ENCODE data around the gene GCKR. TPM values are rescaled to one million over a fixed set of nuclear protein-coding genes. Genes with fewer than 3 reads are reported as not detected.
A peak's percentile ranks its signal among the peaks of the same experiment; 100 is the strongest.

GCKR gene
- total and polyA plus RNA-seq, 4 donors = 0.28 to 0.95 (median 0.52) TPM

- ATAC-seq (ENCODE audit: insufficient read depth, low FRiP score) = peak; percentile 15
- peak; percentile 57 to 66 (median 57) for DNase-seq
- Histone ChIP-seq H3K27ac (ENCODE audit: low read depth in 1 of 2, low read length in 1 of 2) (no peak within 1 kb of the TSS), H3K4me3 (peak within 1 kb of the TSS; percentile 51), H3K9me3 (ENCODE audit: control insufficient read depth in 4 of 4, insufficient read depth in 3 of 4, low read length in 3 of 4) (no peaks in the 10 kb centered on the region), H3K9ac (ENCODE audit: insufficient read depth in 1 of 2, low read length in 2 of 2) (peak within 1 kb of the TSS; percentile 48 to 79), H3K4me1 (ENCODE audit: control insufficient read depth in 5 of 5, insufficient read depth in 5 of 5, low read length in 5 of 5) (peaks cover 0 to 11% (median 0%) of the 10 kb centered on the region in 5 donors), H3K27me3 (ENCODE audit: control insufficient read depth in 3 of 3, insufficient read depth in 3 of 3, low read length in 2 of 3) (peaks cover 0 to 4% (median 0%) of the 10 kb centered on the region in 3 donors), H3K36me3 (ENCODE audit: control insufficient read depth in 4 of 4, insufficient read depth in 4 of 4, low read length in 4 of 4) (no peaks in the 10 kb centered on the region)
- WGBS, 2 donors = 0 to 1% methylated on average over 44 to 70 of the region's 70 CpGs
- TF ChIP-seq, protein P1, sequence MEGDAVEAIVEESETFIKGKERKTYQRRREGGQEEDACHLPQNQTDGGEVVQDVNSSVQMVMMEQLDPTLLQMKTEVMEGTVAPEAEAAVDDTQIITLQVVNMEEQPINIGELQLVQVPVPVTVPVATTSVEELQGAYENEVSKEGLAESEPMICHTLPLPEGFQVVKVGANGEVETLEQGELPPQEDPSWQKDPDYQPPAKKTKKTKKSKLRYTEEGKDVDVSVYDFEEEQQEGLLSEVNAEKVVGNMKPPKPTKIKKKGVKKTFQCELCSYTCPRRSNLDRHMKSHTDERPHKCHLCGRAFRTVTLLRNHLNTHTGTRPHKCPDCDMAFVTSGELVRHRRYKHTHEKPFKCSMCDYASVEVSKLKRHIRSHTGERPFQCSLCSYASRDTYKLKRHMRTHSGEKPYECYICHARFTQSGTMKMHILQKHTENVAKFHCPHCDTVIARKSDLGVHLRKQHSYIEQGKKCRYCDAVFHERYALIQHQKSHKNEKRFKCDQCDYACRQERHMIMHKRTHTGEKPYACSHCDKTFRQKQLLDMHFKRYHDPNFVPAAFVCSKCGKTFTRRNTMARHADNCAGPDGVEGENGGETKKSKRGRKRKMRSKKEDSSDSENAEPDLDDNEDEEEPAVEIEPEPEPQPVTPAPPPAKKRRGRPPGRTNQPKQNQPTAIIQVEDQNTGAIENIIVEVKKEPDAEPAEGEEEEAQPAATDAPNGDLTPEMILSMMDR (IDR thresholded peaks at IDR 0.05; ENCODE audit: control extremely low read depth, extremely low read depth) = no peak
These were observed 1.6 kb upstream of the GCKR start, which contains the start of gene FNDC4 for GRCh38 chr2:27494944-27495554. Gene FNDC4 (minus strand): TSS chr2:27495200. CDS start chr2:27494679, 521 bp downstream.

- WGBS, 2 donors = 65 to 70% methylated on average over 4 of the region's 4 CpGs
- DNase-seq (peak in 1 of 3 donors; percentile 7), ATAC-seq (ENCODE audit: insufficient read depth, low FRiP score) (no peak)
- H3K27ac ChIP-seq (ENCODE audit: low read depth in 1 of 2, low read length in 1 of 2) = no peak overlapping the region
- H3K9ac ChIP-seq (ENCODE audit: insufficient read depth in 1 of 2, low read length in 2 of 2) = peak overlapping the region in 1 of 2 donors; percentile 79
- H3K4me3 ChIP-seq = no peak overlapping the region
- H3K9me3 ChIP-seq (ENCODE audit: control insufficient read depth in 4 of 4, insufficient read depth in 3 of 4, low read length in 3 of 4) = no peaks in the 10 kb centered on the region
- no peaks in the 10 kb centered on the region for H3K36me3 ChIP-seq (ENCODE audit: control insufficient read depth in 4 of 4, insufficient read depth in 4 of 4, low read length in 4 of 4)
- TF ChIP-seq, protein P1 (IDR thresholded peaks at IDR 0.05; ENCODE audit: control extremely low read depth, extremely low read depth) = no peak
- peaks cover 0 to 9% (median 0%) of the 10 kb centered on the region in 5 donors for H3K4me1 ChIP-seq (ENCODE audit: control insufficient read depth in 5 of 5, insufficient read depth in 5 of 5, low read length in 5 of 5)
- H3K27me3 ChIP-seq (ENCODE audit: control insufficient read depth in 3 of 3, insufficient read depth in 3 of 3, low read length in 2 of 3) = peaks cover 0 to 4% (median 0%) of the 10 kb centered on the region in 3 donors
These were observed 741 bp upstream of the GCKR start for GRCh38 chr2:27495840-27496356.

GRCh38 chr2:27497288-27497627 is 619 bp downstream of the GCKR start:
- Histone ChIP-seq H3K4me1 (ENCODE audit: control insufficient read depth in 5 of 5, insufficient read depth in 5 of 5, low read length in 5 of 5) (peaks cover 0 to 9% (median 0%) of the 10 kb centered on the region in 5 donors), H3K36me3 (ENCODE audit: control insufficient read depth in 4 of 4, insufficient read depth in 4 of 4, low read length in 4 of 4) (no peaks in the 10 kb centered on the region), H3K9ac (ENCODE audit: insufficient read depth in 1 of 2, low read length in 2 of 2) (no peak overlapping the region), H3K27me3 (ENCODE audit: control insufficient read depth in 3 of 3, insufficient read depth in 3 of 3, low read length in 2 of 3) (peaks cover 0 to 4% (median 0%) of the 10 kb centered on the region in 3 donors), H3K27ac (ENCODE audit: low read depth in 1 of 2, low read length in 1 of 2) (no peak overlapping the region), H3K9me3 (ENCODE audit: control insufficient read depth in 4 of 4, insufficient read depth in 3 of 4, low read length in 3 of 4) (no peaks in the 10 kb centered on the region), H3K4me3 (no peak overlapping the region)
- TF ChIP-seq, protein P1 (IDR thresholded peaks at IDR 0.05; ENCODE audit: control extremely low read depth, extremely low read depth) = no peak
- ATAC-seq (ENCODE audit: insufficient read depth, low FRiP score) (no peak), DNase-seq (no peak)
- WGBS, 2 donors = 72 to 76% methylated on average over 4 of the region's 4 CpGs
